Measurements from ENCODE around the gene FAU. TPM values are rescaled to one million over a fixed set of nuclear protein-coding genes. Genes with fewer than 3 reads are reported as not detected.

Gene FAU
- total RNA-seq, 1 experiment from 2014 or later, result 1,073 TPM

DNA sequence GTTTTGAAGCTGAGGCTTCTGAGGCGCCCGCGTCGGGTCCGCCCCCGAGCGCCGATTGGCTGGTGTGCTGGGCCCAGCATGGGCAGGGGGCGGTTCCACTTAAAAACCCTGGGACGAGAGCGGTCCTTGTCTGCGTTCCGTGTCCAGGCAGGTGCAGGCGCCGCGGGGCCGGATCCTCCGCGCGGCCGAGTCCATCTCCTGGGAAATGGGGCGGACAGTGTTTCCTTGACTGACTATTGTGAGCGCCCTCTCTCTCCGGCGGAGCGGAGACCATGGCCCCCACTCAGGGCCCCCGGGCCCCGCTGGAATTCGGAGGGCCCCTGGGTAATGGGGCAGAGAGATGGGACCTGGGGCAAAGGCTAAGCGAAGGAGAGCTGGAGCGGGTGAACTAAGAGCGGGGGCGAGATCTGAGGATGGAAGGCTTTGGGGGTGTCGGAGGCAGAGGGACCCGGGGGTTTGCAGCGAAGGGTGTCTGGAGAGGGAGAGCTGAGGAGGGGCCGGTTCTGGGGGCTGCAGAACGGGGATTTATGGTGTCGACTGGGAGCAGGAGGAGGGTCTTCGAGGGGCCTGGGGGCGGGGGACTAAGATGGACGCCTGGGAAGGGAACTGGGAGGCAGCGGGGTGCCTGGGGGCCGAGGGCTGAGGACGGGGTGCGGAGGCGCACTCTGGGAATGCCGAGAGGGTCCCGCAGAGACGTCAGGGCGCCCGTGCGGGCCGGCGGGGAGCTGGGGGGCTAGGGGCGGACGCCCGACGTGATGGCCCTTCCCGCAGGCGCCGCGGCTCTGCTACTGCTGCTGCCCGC lies 10.0 kb downstream of the FAU start, which contains the start of gene TM7SF2:
Gene TM7SF2, plus strand, starts transcription at position 129 of the 802 bp plus-strand sequence. Its CDS starts 144 bp downstream, at position 273.
- H3K4me3 ChIP-seq (replicated peaks in 1 of 2; ENCODE audit: low read depth in 1 of 2, low read length in 2 of 2), result peak within 1 kb of the TSS; percentile 66 to 76
- DNase-seq (ENCODE audit: low read depth, low spot score) (peak; percentile 89), ATAC-seq (peak; percentile 81)
- RAD21 ChIA-PET (ENCODE audit: low non-redundant PET in 1 of 2, low total read pairs in 2 of 2, uncharacterized antibody in 2 of 2, unreplicated experiment in 2 of 2), result interaction anchor here (0.7 to 0.9 kb wide), 2 partner anchors 11 to 204 kb away, joined by 3 to 5 read pairs; partner anchors contain the start of gene MRPL49 (in 1 of the 2)
- H3K27ac ChIP-seq (ENCODE audit: low read depth, low read length), result peak within 1 kb of the TSS; percentile 82
- intact Hi-C loops (cut with micrococcal nuclease), result loop anchor here (2.0 to 10.0 kb wide), 3 partner anchors 70 to 265 kb away; partner anchors contain the start of genes ATG2A and CAPN1
- CTCF ChIA-PET, result interaction anchor here (0.6 to 3.2 kb wide), 17 partner anchors 10 to 333 kb away, joined by 3 to 20 read pairs (median 4); partner anchors contain the start of genes ARL2, CAPN1, CDC42BPG and FAU
- H3K4me1 ChIP-seq (ENCODE audit: control insufficient read depth in 1 of 2, insufficient read depth in 2 of 2, low read length in 2 of 2), result peaks cover 22 to 50% of the 10 kb centered on the region in 2 experiments
- H4K20me1 ChIP-seq (ENCODE audit: insufficient read depth), result no peaks in the 10 kb centered on the region
- BruUV-seq (replicated peaks), result no TSS peak
- H2AFZ ChIP-seq (ENCODE audit: low read depth, low read length, poor library complexity, severe bottlenecking), result no peak within 1 kb of the TSS
- H3K4me2 ChIP-seq (ENCODE audit: low read length), result peak within 1 kb of the TSS; percentile 92
- 0 out of 4 replicates have a peak, but pooled peaks cover 0 to 10% of the 10 kb centered on the region in 2 experiments for H3K36me3 ChIP-seq (ENCODE audit: control insufficient read depth in 1 of 2, insufficient read depth in 2 of 2, low read length in 2 of 2)
- POLR2A ChIA-PET, result interaction anchor here (0.6 to 3.7 kb wide), 17 partner anchors 9 to 396 kb away, joined by 3 to 21 read pairs (median 5); partner anchors contain the start of genes ARL2, CAPN1, FAU and MRPL49
- peaks cover 16% of the 10 kb centered on the region for H3K79me2 ChIP-seq (ENCODE audit: insufficient read depth, low read length)
- H3K9me3 ChIP-seq (ENCODE audit: control insufficient read depth in 1 of 2, insufficient read depth in 1 of 2, low read depth in 1 of 2, low read length in 2 of 2), result no peaks in the 10 kb centered on the region
- no peaks in the 10 kb centered on the region for H3K27me3 ChIP-seq (ENCODE audit: insufficient read depth, low read length)
- H3K9me2 ChIP-seq (ENCODE audit: insufficient read depth), result no peaks in the 10 kb centered on the region
- peak within 1 kb of the TSS; percentile 68 for H3K9ac ChIP-seq (ENCODE audit: low read length)
- no peak for TF ChIP-seq ZNF274 (IDR thresholded peaks at IDR 0.05; ENCODE audit: low read depth, low read length)
- no peak for TF ChIP-seq YY1 (IDR thresholded peaks at IDR 0.05; ENCODE audit: extremely low read depth, insufficient replicate concordance, low read depth, low read length)
- TF ChIP-seq TCF7L2 (IDR thresholded peaks at IDR 0.05; ENCODE audit: borderline replicate concordance, extremely low read depth, insufficient read depth, insufficient read length), result peak; percentile 40
- peak; percentile 99 for TF ChIP-seq POLR2AphosphoS5 (IDR thresholded peaks at IDR 0.05; ENCODE audit: low read depth, low read length)
- no peak for TF ChIP-seq SRF (IDR thresholded peaks at IDR 0.05; ENCODE audit: low read depth)
- no peak for TF ChIP-seq CBX3 (IDR thresholded peaks at IDR 0.05; ENCODE audit: low read depth)
- TF ChIP-seq ELF1 (IDR thresholded peaks at IDR 0.05; ENCODE audit: borderline replicate concordance, low read depth), result no peak
- TF ChIP-seq EZH2 (IDR thresholded peaks at IDR 0.05), result no peak
- TF ChIP-seq, protein P1, sequence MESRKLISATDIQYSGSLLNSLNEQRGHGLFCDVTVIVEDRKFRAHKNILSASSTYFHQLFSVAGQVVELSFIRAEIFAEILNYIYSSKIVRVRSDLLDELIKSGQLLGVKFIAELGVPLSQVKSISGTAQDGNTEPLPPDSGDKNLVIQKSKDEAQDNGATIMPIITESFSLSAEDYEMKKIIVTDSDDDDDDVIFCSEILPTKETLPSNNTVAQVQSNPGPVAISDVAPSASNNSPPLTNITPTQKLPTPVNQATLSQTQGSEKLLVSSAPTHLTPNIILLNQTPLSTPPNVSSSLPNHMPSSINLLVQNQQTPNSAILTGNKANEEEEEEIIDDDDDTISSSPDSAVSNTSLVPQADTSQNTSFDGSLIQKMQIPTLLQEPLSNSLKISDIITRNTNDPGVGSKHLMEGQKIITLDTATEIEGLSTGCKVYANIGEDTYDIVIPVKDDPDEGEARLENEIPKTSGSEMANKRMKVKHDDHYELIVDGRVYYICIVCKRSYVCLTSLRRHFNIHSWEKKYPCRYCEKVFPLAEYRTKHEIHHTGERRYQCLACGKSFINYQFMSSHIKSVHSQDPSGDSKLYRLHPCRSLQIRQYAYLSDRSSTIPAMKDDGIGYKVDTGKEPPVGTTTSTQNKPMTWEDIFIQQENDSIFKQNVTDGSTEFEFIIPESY (IDR thresholded peaks at IDR 0.05; ENCODE audit: extremely low read depth, insufficient replicate concordance, low read length), result peak; percentile 43
- TF ChIP-seq REST (IDR thresholded peaks at IDR 0.05; ENCODE audit: low read depth), result no peak
- peak; percentile 99 for TF ChIP-seq POLR2A (IDR thresholded peaks at IDR 0.05; ENCODE audit: borderline replicate concordance, extremely low read depth, insufficient read depth, insufficient read length)
- TF ChIP-seq SP1 (IDR thresholded peaks at IDR 0.05; ENCODE audit: low read depth), result no peak
- no peak for TF ChIP-seq JUND (IDR thresholded peaks at IDR 0.05)
- no peak for TF ChIP-seq ATF3 (IDR thresholded peaks at IDR 0.05)
- no peak for TF ChIP-seq MAX (IDR thresholded peaks at IDR 0.05)
- no peak for TF ChIP-seq EZH2phosphoT487 (IDR thresholded peaks at IDR 0.05; ENCODE audit: borderline replicate concordance)
- TF ChIP-seq SIN3A (IDR thresholded peaks at IDR 0.05; ENCODE audit: low read depth), result no peak
- no peak for TF ChIP-seq CEBPB (IDR thresholded peaks at IDR 0.05; ENCODE audit: low read depth)
- no peak for TF ChIP-seq EGR1 (IDR thresholded peaks at IDR 0.05; ENCODE audit: low read depth)
- no peak for TF ChIP-seq ZFX (IDR thresholded peaks at IDR 0.05)
- TF ChIP-seq FOSL1 (IDR thresholded peaks at IDR 0.05; ENCODE audit: low read depth), result no peak

All from HCT116 (cell line).